ENCODE results near the gene FBXL12.

DNA sequence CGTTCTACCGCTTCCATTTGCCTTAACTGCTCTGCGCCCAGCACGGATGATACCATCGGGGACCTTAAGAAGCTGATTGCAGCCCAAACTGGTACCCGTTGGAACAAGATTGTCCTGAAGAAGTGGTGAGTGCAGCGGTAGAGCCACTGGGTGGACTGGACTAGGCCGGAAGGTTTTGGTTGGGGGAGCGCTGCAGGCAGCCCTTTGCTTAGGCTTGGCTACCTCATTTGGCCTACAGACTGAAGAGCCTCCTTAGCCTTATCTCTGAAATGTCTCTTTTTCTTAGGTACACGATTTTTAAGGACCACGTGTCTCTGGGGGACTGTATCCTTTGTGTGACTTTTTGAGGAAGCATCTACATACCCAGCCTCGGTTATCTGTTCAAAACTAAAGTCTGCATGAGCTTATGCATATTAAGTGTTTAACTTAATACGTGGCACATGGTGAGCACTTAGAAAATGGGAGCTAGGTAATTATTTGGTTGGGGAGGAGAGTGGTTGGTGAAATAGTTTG, 9.7 kb upstream of the FBXL12 start:
- TF ChIP-seq, protein P1, sequence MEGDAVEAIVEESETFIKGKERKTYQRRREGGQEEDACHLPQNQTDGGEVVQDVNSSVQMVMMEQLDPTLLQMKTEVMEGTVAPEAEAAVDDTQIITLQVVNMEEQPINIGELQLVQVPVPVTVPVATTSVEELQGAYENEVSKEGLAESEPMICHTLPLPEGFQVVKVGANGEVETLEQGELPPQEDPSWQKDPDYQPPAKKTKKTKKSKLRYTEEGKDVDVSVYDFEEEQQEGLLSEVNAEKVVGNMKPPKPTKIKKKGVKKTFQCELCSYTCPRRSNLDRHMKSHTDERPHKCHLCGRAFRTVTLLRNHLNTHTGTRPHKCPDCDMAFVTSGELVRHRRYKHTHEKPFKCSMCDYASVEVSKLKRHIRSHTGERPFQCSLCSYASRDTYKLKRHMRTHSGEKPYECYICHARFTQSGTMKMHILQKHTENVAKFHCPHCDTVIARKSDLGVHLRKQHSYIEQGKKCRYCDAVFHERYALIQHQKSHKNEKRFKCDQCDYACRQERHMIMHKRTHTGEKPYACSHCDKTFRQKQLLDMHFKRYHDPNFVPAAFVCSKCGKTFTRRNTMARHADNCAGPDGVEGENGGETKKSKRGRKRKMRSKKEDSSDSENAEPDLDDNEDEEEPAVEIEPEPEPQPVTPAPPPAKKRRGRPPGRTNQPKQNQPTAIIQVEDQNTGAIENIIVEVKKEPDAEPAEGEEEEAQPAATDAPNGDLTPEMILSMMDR (conservative IDR thresholded peaks at IDR 0.05): no peak
- TF ChIP-seq ZFX (IDR thresholded peaks at IDR 0.05): no peak
